Measurements from ENCODE around the gene DEPP1. TPM values are rescaled to one million over a fixed set of nuclear protein-coding genes. Genes with fewer than 3 reads are reported as not detected.

DEPP1 gene, protein sequence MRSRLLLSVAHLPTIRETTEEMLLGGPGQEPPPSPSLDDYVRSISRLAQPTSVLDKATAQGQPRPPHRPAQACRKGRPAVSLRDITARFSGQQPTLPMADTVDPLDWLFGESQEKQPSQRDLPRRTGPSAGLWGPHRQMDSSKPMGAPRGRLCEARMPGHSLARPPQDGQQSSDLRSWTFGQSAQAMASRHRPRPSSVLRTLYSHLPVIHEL
- total RNA-seq (2014; rRNA removed; shearing (Covaris generic)) (0.12 and 1.3 TPM in 2 replicates), polyA plus RNA-seq (2016; fragmentation: Nextera tagmentation; extraction: Ambion mirVana) (0.37 TPM in 2 replicates)
- long read RNA-seq = 0 reads

GRCh38 chr10:44978570-44979280 lies at the start of gene DEPP1:
Gene DEPP1, minus strand, starts transcription at chr10:44978809. Its CDS starts 779 bp downstream, at chr10:44978030.
- Histone ChIP-seq H3K4me1 (ENCODE audit: insufficient read depth) (peaks cover 42% of the 10 kb centered on the region), H3F3A (replicated peaks; ENCODE audit: low read depth) (no peaks in the 10 kb centered on the region), H3K79me2 (replicated peaks; ENCODE audit: insufficient read depth) (no peaks in the 10 kb centered on the region), H2AFZ (no peak within 1 kb of the TSS), H3K27me3 (ENCODE audit: insufficient read depth) (no peaks in the 10 kb centered on the region), H4K20me1 (replicated peaks; ENCODE audit: insufficient read depth) (no peaks in the 10 kb centered on the region), H3K27ac (ENCODE audit: low read depth) (peak within 1 kb of the TSS; percentile 79; the same call in 1 of the 2 replicates), H3K4me2 (peak within 1 kb of the TSS; percentile 76), H3K4me3 (peak within 1 kb of the TSS; percentile 34; the same call in 1 of the 2 replicates), H3K36me3 (ENCODE audit: insufficient read depth) (no peaks in the 10 kb centered on the region), H3K9me2 (ENCODE audit: insufficient read depth) (no peaks in the 10 kb centered on the region)
- H3K4me1 Mint-ChIP-seq = peaks cover 56% of the 10 kb centered on the region
- DNase-seq (ENCODE audit: low spot score) = peak; percentile 93
- ATAC-seq = peak; percentile 58
- no peaks in the 10 kb centered on the region; the same call in 2 of the 3 replicates for H3K36me3 Mint-ChIP-seq (ENCODE audit: low read depth)
- no peak for TF ChIP-seq STAT1 (IDR thresholded peaks at IDR 0.05; ENCODE audit: unreplicated experiment)
- no peak for TF ChIP-seq NANOG (IDR thresholded peaks at IDR 0.05; ENCODE audit: borderline replicate concordance)
- no peak for TF ChIP-seq JUNB (IDR thresholded peaks at IDR 0.05; ENCODE audit: unreplicated experiment)
- TF ChIP-seq, protein P1, sequence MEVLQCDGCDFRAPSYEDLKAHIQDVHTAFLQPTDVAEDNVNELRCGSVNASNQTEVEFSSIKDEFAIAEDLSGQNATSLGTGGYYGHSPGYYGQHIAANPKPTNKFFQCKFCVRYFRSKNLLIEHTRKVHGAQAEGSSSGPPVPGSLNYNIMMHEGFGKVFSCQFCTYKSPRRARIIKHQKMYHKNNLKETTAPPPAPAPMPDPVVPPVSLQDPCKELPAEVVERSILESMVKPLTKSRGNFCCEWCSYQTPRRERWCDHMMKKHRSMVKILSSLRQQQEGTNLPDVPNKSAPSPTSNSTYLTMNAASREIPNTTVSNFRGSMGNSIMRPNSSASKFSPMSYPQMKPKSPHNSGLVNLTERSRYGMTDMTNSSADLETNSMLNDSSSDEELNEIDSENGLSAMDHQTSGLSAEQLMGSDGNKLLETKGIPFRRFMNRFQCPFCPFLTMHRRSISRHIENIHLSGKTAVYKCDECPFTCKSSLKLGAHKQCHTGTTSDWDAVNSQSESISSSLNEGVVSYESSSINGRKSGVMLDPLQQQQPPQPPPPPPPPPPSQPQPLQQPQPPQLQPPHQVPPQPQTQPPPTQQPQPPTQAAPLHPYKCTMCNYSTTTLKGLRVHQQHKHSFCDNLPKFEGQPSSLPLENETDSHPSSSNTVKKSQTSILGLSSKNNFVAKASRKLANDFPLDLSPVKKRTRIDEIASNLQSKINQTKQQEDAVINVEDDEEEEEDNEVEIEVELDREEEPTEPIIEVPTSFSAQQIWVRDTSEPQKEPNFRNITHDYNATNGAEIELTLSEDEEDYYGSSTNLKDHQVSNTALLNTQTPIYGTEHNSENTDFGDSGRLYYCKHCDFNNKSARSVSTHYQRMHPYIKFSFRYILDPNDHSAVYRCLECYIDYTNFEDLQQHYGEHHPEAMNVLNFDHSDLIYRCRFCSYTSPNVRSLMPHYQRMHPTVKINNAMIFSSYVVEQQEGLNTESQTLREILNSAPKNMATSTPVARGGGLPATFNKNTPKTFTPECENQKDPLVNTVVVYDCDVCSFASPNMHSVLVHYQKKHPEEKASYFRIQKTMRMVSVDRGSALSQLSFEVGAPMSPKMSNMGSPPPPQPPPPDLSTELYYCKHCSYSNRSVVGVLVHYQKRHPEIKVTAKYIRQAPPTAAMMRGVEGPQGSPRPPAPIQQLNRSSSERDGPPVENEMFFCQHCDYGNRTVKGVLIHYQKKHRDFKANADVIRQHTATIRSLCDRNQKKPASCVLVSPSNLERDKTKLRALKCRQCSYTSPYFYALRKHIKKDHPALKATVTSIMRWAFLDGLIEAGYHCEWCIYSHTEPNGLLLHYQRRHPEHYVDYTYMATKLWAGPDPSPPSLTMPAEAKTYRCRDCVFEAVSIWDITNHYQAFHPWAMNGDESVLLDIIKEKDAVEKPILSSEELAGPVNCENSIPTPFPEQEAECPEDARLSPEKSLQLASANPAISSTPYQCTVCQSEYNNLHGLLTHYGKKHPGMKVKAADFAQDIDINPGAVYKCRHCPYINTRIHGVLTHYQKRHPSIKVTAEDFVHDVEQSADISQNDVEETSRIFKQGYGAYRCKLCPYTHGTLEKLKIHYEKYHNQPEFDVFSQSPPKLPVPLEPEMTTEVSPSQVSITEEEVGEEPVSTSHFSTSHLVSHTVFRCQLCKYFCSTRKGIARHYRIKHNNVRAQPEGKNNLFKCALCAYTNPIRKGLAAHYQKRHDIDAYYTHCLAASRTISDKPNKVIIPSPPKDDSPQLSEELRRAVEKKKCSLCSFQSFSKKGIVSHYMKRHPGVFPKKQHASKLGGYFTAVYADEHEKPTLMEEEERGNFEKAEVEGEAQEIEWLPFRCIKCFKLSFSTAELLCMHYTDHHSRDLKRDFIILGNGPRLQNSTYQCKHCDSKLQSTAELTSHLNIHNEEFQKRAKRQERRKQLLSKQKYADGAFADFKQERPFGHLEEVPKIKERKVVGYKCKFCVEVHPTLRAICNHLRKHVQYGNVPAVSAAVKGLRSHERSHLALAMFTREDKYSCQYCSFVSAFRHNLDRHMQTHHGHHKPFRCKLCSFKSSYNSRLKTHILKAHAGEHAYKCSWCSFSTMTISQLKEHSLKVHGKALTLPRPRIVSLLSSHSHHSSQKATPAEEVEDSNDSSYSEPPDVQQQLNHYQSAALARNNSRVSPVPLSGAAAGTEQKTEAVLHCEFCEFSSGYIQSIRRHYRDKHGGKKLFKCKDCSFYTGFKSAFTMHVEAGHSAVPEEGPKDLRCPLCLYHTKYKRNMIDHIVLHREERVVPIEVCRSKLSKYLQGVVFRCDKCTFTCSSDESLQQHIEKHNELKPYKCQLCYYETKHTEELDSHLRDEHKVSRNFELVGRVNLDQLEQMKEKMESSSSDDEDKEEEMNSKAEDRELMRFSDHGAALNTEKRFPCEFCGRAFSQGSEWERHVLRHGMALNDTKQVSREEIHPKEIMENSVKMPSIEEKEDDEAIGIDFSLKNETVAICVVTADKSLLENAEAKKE (CRISPR knock-in tag; IDR thresholded peaks at IDR 0.05) = no peak
- no peak for TF ChIP-seq ZNF114 (CRISPR knock-in tag; IDR thresholded peaks at IDR 0.05)
- no peak for TF ChIP-seq EZH2phosphoT487 (IDR thresholded peaks at IDR 0.05; ENCODE audit: unreplicated experiment)
- TF ChIP-seq, protein P2, sequence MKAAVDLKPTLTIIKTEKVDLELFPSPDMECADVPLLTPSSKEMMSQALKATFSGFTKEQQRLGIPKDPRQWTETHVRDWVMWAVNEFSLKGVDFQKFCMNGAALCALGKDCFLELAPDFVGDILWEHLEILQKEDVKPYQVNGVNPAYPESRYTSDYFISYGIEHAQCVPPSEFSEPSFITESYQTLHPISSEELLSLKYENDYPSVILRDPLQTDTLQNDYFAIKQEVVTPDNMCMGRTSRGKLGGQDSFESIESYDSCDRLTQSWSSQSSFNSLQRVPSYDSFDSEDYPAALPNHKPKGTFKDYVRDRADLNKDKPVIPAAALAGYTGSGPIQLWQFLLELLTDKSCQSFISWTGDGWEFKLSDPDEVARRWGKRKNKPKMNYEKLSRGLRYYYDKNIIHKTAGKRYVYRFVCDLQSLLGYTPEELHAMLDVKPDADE (IDR thresholded peaks at IDR 0.05) = no peak
- TF ChIP-seq CTCF (conservative IDR thresholded peaks at IDR 0.05; ENCODE audit: low read depth in 2 of 2) = no peak
- peak within 1 kb of the TSS; percentile 48 for H3K4me3 Mint-ChIP-seq
- peaks cover 13% of the 10 kb centered on the region for H3K27me3 Mint-ChIP-seq (ENCODE audit: insufficient read depth, low read depth, poor library complexity)
- no peaks in the 10 kb centered on the region for H3K9me3 Mint-ChIP-seq
- H3K27ac Mint-ChIP-seq = peak within 1 kb of the TSS; percentile 56; the same call in 1 of the 2 replicates
